GM18868 (cell line): ENCODE results near the gene EIF4H.
"Not testable (repeated sequence)": the region's sequence is repeated elsewhere in the genome, so short reads cannot be mapped to it uniquely, and the experiment has no call there.

Source experiments
- ATAC-seq: cut with Tn5 transposase; IDR thresholded peaks from one replicate; pipeline ENCODE4 v1.9.1; 2021; ENCODE audit warnings: mild to moderate bottlenecking, moderate library complexity; ENCODE audit not compliant: unreplicated experiment

EIF4H gene

GRCh38 chr7:74173866-74174605, at the start of gene EIF4H:
Gene EIF4H (plus strand): TSS chr7:74174356. CDS start chr7:74174384, 28 bp downstream.
- peak; percentile 82 for ATAC-seq

GRCh38 chr7:74126220-74126880, 47.8 kb upstream of the EIF4H start:
- ATAC-seq, result no peak

- no peak for ATAC-seq
Measured at GRCh38 chr7:74129887-74130286, 44.3 kb upstream of the EIF4H start.

GRCh38 chr7:74130518-74130917, 43.6 kb upstream of the EIF4H start:
- no peak for ATAC-seq

- no peak for ATAC-seq
Measured at GRCh38 chr7:74134117-74134620, 40.0 kb upstream of the EIF4H start.

GRCh38 chr7:74138334-74138867, 35.8 kb upstream of the EIF4H start:
- no peak for ATAC-seq

- no peak for ATAC-seq
Measured at GRCh38 chr7:74138945-74139843, 35.0 kb upstream of the EIF4H start.

- no peak for ATAC-seq
Measured at GRCh38 chr7:74141705-74142104, 32.5 kb upstream of the EIF4H start.

GRCh38 chr7:74143383-74143782, 30.8 kb upstream of the EIF4H start:
- ATAC-seq, result no peak

GRCh38 chr7:74148491-74148890, 25.7 kb upstream of the EIF4H start:
- ATAC-seq, result no peak

- no peak for ATAC-seq
Measured at GRCh38 chr7:74149071-74149470, 25.1 kb upstream of the EIF4H start.

- no peak for ATAC-seq
Measured at GRCh38 chr7:74149603-74150002, 24.6 kb upstream of the EIF4H start.

GRCh38 chr7:74153736-74154135, 20.4 kb upstream of the EIF4H start:
- ATAC-seq, result no peak

GRCh38 chr7:74155810-74156395, 18.3 kb upstream of the EIF4H start:
- ATAC-seq, result no peak

GRCh38 chr7:74157605-74158004, 16.6 kb upstream of the EIF4H start:
- ATAC-seq, result no peak

- no peak for ATAC-seq
Measured at GRCh38 chr7:74164985-74165456, 9.1 kb upstream of the EIF4H start.

GRCh38 chr7:74165867-74166593, 8.1 kb upstream of the EIF4H start:
- ATAC-seq, result no peak

- ATAC-seq, result not testable (repeated sequence)
Measured at GRCh38 chr7:74167324-74167723, 6.8 kb upstream of the EIF4H start.

GRCh38 chr7:74173074-74173473, 1.1 kb upstream of the EIF4H start:
- no peak for ATAC-seq

- ATAC-seq, result no peak
Measured at GRCh38 chr7:74173491-74173865, 678 bp upstream of the EIF4H start.
